Choroid plexus epithelial cell (primary cell): ENCODE measurements around the gene ASPN.
A peak's percentile ranks its signal among the peaks of the same experiment; 100 is the strongest.
"Not testable (repeated sequence)": the region's sequence is repeated elsewhere in the genome, so short reads cannot be mapped to it uniquely, and the experiment has no call there.

ENCODE experiments used
- DNase-seq: peaks from one replicate; pipeline ENCODE4 v3.0.0-alpha.2; 2010; ENCODE audit warnings: low read depth
- H3K4me3 ChIP-seq: 2 replicates; pipeline ENCODE4 v1.5.1; 2011; ENCODE audit warnings: low read depth, mild to moderate bottlenecking, control low read depth, low read length, moderate library complexity
- CTCF ChIP-seq: conservative IDR thresholded peaks from 2 replicates; pipeline ENCODE4 v1.5.1; 2011; ENCODE audit warnings: low read depth, mild to moderate bottlenecking, control low read depth, inconsistent platforms, low read length, moderate library complexity

Gene ASPN

GRCh38 chr9:92425474-92425873 is 56.8 kb downstream of the ASPN start:
- no peak overlapping the region for H3K4me3 ChIP-seq
- no peak for TF ChIP-seq CTCF
- DNase-seq: peak; percentile 15

- no peak within 1 kb of the TSS for H3K4me3 ChIP-seq
- no peak for TF ChIP-seq CTCF
- DNase-seq: peak; percentile 11
These were observed 58.0 kb downstream of the ASPN start, which contains the start of gene OMD for GRCh38 chr9:92424340-92424739. TSS of gene OMD (minus strand) at chr9:92424471. CDS start at chr9:92417558, 6,913 bp downstream.

- TF ChIP-seq CTCF: no peak
- no peak for DNase-seq
- no peak overlapping the region for H3K4me3 ChIP-seq
These were observed 58.7 kb downstream of the ASPN start for GRCh38 chr9:92423612-92424011.

GRCh38 chr9:92422611-92423338 is 59.5 kb downstream of the ASPN start:
- TF ChIP-seq CTCF: no peak
- no peak for DNase-seq
- no peak overlapping the region for H3K4me3 ChIP-seq

GRCh38 chr9:92414566-92414965 is 67.7 kb downstream of the ASPN start:
- peak; percentile 27 for DNase-seq
- H3K4me3 ChIP-seq: no peak overlapping the region
- no peak for TF ChIP-seq CTCF

- DNase-seq: not testable (repeated sequence)
These were observed 71.1 kb downstream of the ASPN start for GRCh38 chr9:92411157-92411556.

GRCh38 chr9:92408747-92409478 is 73.4 kb downstream of the ASPN start:
- H3K4me3 ChIP-seq: no peak overlapping the region
- no peak for DNase-seq
- TF ChIP-seq CTCF: no peak

More at GRCh38 chr9:92411157-92411556, 71.1 kb downstream of the ASPN start:
- H3K4me3 ChIP-seq: not testable (repeated sequence)
